GM12892 (cell line): ENCODE measurements around the gene IL1RAPL1.

Experiments used
- POLR2A ChIP-seq: IDR thresholded peaks from 2 replicates; pipeline ENCODE4 v1.6.1; 2011; ENCODE audit warnings: low read depth, low read length, control low read depth
- POLR2AphosphoS5 ChIP-seq: IDR thresholded peaks from 2 replicates; pipeline ENCODE4 v1.6.1; 2011; ENCODE audit warnings: low read depth, low read length, control low read depth
- TAF1 ChIP-seq: IDR thresholded peaks from 2 replicates; pipeline ENCODE4 v1.6.1; 2011; ENCODE audit warnings: low read depth, mild to moderate bottlenecking, control low read depth, low read length, borderline replicate concordance

- no peak for TF ChIP-seq TAF1
- TF ChIP-seq POLR2A, result no peak
- TF ChIP-seq POLR2AphosphoS5, result no peak
Measured at GRCh38 chrX:28638775-28639174, 51.5 kb downstream of the IL1RAPL1 start.
